GM19397 (cell line): ENCODE data around the gene TIA1.
"Not testable (repeated sequence)": the region's sequence is repeated elsewhere in the genome, so short reads cannot be mapped to it uniquely, and the experiment has no call there.

ENCODE experiments used
- ATAC-seq: cut with Tn5 transposase; IDR thresholded peaks from one replicate; pipeline ENCODE4 v1.9.1; 2021; ENCODE audit warnings: mild to moderate bottlenecking, moderate library complexity; ENCODE audit not compliant: unreplicated experiment

TIA1 gene

GRCh38 chr2:70223305-70223704 is 25.1 kb downstream of the TIA1 start:
- ATAC-seq, result not testable (repeated sequence)

GRCh38 chr2:70214953-70215549 is 33.4 kb downstream of the TIA1 start:
- no peak for ATAC-seq

GRCh38 chr2:70214365-70214764 is 34.1 kb downstream of the TIA1 start:
- no peak for ATAC-seq

GRCh38 chr2:70212298-70212932 is 36.0 kb downstream of the TIA1 start:
- ATAC-seq, result no peak

- ATAC-seq, result no peak
Measured at GRCh38 chr2:70211595-70211994, 36.8 kb downstream of the TIA1 start.

GRCh38 chr2:70204452-70204851 is 44.0 kb downstream of the TIA1 start:
- ATAC-seq, result no peak

GRCh38 chr2:70203086-70203485 is 45.3 kb downstream of the TIA1 start:
- no peak for ATAC-seq

GRCh38 chr2:70202236-70202806 is 46.1 kb downstream of the TIA1 start:
- ATAC-seq, result no peak

GRCh38 chr2:70201831-70202230 is 46.6 kb downstream of the TIA1 start:
- ATAC-seq, result no peak

- no peak for ATAC-seq
Measured at GRCh38 chr2:70201225-70201768, 47.1 kb downstream of the TIA1 start.

- ATAC-seq, result no peak
Measured at GRCh38 chr2:70199320-70199864, 49.0 kb downstream of the TIA1 start.

GRCh38 chr2:70192516-70192915 is 55.9 kb downstream of the TIA1 start:
- ATAC-seq, result no peak

- no peak for ATAC-seq
Measured at GRCh38 chr2:70191244-70191735, 57.1 kb downstream of the TIA1 start.

- ATAC-seq, result peak; percentile 86
Measured at GRCh38 chr2:70190418-70191243, 57.8 kb downstream of the TIA1 start, which contains the start of gene C2orf42. C2orf42 (minus strand) TSS chr2:70191019; CDS start chr2:70181985, 9,034 bp downstream.

GRCh38 chr2:70188460-70188859 is 60.0 kb downstream of the TIA1 start:
- ATAC-seq, result no peak

GRCh38 chr2:70187170-70187569 is 61.3 kb downstream of the TIA1 start:
- not testable (repeated sequence) for ATAC-seq

- no peak for ATAC-seq
Measured at GRCh38 chr2:70182689-70183088, 65.7 kb downstream of the TIA1 start.

- ATAC-seq, result no peak
Measured at GRCh38 chr2:70181363-70181956, 67.0 kb downstream of the TIA1 start.

- no peak for ATAC-seq
Measured at GRCh38 chr2:70173520-70173919, 74.9 kb downstream of the TIA1 start.

- not testable (repeated sequence) for ATAC-seq
Measured at GRCh38 chr2:70169654-70170245, 78.7 kb downstream of the TIA1 start.
